Ovary (tissue), 9 donors: ENCODE measurements around the gene ZNF763. TPM values are rescaled to one million over a fixed set of nuclear protein-coding genes. Genes with fewer than 3 reads are reported as not detected.

ENCODE experiments used
- DNase-seq, 5 donors: peaks; one replicate each; pipeline ENCODE4 v3.0.0-alpha.2; 2019 to 2020
- H3K27ac ChIP-seq, 2 donors: fragments of 200-600 bp; one replicate each; pipeline versions ENCODE4 v1.5.1 to v1.8.0; 2019 to 2022
- H3K27me3 ChIP-seq: fragments of 200-600 bp; one replicate; pipeline ENCODE4 v1.8.0; 2022
- H3K36me3 ChIP-seq: fragments of 200-600 bp; sonication (generic); one replicate; pipeline ENCODE4 v1.5.1; 2019
- H3K4me1 ChIP-seq: one replicate; pipeline ENCODE4 v1.8.1; 2013; ENCODE audit warnings: mild to moderate bottlenecking, moderate library complexity; ENCODE audit not compliant: insufficient read depth
- H3K4me3 ChIP-seq: fragments of 200-600 bp; sonication (generic); one replicate; pipeline ENCODE4 v1.5.1; 2017
- H3K9me3 ChIP-seq, 2 donors: fragments of 200-600 bp in 1 of 2; sonication (generic) in 1 of 2; one replicate each; pipeline versions ENCODE4 v1.5.1 to v1.8.1; 2013 to 2019; ENCODE audit warnings: mild to moderate bottlenecking in 1 of 2, moderate library complexity in 1 of 2
- EP300 ChIP-seq: sonication (generic); formaldehyde crosslinking; IDR thresholded peaks from one replicate; pipeline ENCODE4 v1.6.1; 2017; ENCODE audit warnings: antibody characterized with exemption
- POLR2A ChIP-seq: fragments of 450-650 bp; IDR thresholded peaks from one replicate; pipeline ENCODE4 v1.6.1; 2017; ENCODE audit warnings: antibody characterized with exemption, mild to moderate bottlenecking, moderate library complexity
- WGBS, 3 donors: extraction: QIAGEN DNeasy Blood & Tissue Kit in 1 of 3; methylation state at CpG; one replicate each; pipeline versions ENCODE4 v1.1.5 to v1.1.7; 2013 to 2017; 5-methylcytosine and 5-hydroxymethylcytosine counted together
- intact Hi-C, 4 donors: fragments of 100-400 bp; cut with DNase I; formaldehyde crosslinking; loops; one replicate each; pipeline versions ENCODE4 v1.11.0 to v1.15.1; 2022 to 2023
- polyA plus RNA-seq, 2 donors: library from polyadenylated mRNA; stranded (reverse); fragments of 200-250 nt in 1 of 2; fragments of 350-450 nt in 1 of 2; fragmentation: Illumina TruSeq in 1 of 2; extraction: RNeasy Lipid Tissue Mini Kit (QIAGEN cat#74804) in 1 of 2; gene quantifications; one replicate each; pipeline ENCODE4 v1.2.3, GENCODE V29; 2013 to 2014
- total RNA-seq, 7 donors: library from RNA; depleted of rRNA in 2 of 7; stranded (reverse); fragments of >200 nt in 2 of 7; fragmentation: NEBNext Ultra II Directional in 3 of 7; extraction: Animal tissue kit (Norgen Biotek cat#: 25700) in 3 of 7; gene quantifications; one replicate each; pipeline versions ENCODE4 v1.1.0 to v1.2.4, GENCODE V29; 2016 to 2023
- TF ChIP-seq, protein P1 (sequence below), 3 donors: fragments of 450-650 bp in 2 of 3; fragments of 200-600 bp in 1 of 3; IDR thresholded peaks; one replicate each; pipeline versions ENCODE4 v1.5.1 to v1.8.0; 2016 to 2022; ENCODE audit warnings: antibody characterized with exemption in 3 of 3, mild to moderate bottlenecking in 1 of 3
- donor health status: DM: no; HTN: no; CAD: no; lungs with moderate emphysema.
- donor health status: DM: no; HTN: no; CAD: no.
- donor health status: Bipolar disorder and iron deficiency.
- donor health status: DM: yes; HTN: yes; CAD: no.
- donor health status: DM: no; HTN: no; CAD: no.
- donor health status: DM: yes; HTN: yes; CAD: no.

The ZNF763 gene
- total and polyA plus RNA-seq, 9 donors: 4.1 to 18.8 (median 7.7) TPM

DNA sequence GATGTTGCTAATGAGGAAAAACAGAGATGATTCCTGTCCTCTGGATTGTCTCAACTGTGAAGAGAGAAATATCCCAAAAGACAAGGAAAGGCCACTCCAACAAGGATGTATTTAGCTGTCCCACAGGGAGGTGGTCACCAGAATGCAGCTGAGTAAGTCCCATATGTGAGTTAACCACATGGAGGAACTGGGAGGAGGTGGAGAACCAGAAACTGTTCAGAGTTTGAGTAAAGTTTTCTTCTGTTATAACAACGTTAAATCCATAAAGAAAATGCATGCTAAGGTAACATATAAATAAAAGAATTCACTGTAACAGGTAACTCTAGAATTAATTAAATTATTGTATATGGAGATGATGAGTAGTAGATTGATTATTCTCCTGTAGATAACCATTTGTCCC lies 5.3 kb downstream of the ZNF763 start:
- Histone ChIP-seq H3K4me3 (no peak overlapping the region), H3K36me3 (no peaks in the 10 kb centered on the region), H3K27ac (no peak overlapping the region), H3K4me1 (peaks cover 5% of the 10 kb centered on the region), H3K9me3 (peaks cover 0 to 6% of the 10 kb centered on the region in 2 donors), H3K27me3 (no peaks in the 10 kb centered on the region)
- no peak for TF ChIP-seq EP300
- TF ChIP-seq, protein P1, sequence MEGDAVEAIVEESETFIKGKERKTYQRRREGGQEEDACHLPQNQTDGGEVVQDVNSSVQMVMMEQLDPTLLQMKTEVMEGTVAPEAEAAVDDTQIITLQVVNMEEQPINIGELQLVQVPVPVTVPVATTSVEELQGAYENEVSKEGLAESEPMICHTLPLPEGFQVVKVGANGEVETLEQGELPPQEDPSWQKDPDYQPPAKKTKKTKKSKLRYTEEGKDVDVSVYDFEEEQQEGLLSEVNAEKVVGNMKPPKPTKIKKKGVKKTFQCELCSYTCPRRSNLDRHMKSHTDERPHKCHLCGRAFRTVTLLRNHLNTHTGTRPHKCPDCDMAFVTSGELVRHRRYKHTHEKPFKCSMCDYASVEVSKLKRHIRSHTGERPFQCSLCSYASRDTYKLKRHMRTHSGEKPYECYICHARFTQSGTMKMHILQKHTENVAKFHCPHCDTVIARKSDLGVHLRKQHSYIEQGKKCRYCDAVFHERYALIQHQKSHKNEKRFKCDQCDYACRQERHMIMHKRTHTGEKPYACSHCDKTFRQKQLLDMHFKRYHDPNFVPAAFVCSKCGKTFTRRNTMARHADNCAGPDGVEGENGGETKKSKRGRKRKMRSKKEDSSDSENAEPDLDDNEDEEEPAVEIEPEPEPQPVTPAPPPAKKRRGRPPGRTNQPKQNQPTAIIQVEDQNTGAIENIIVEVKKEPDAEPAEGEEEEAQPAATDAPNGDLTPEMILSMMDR (IDR thresholded peaks at IDR 0.05): no peak
- no peak for TF ChIP-seq POLR2A
- no peak for DNase-seq
- 78 to 86% (median 85%) methylated on average over 1 of the region's 1 CpG for WGBS, 3 donors
- intact Hi-C loops: no loop called here

DNA sequence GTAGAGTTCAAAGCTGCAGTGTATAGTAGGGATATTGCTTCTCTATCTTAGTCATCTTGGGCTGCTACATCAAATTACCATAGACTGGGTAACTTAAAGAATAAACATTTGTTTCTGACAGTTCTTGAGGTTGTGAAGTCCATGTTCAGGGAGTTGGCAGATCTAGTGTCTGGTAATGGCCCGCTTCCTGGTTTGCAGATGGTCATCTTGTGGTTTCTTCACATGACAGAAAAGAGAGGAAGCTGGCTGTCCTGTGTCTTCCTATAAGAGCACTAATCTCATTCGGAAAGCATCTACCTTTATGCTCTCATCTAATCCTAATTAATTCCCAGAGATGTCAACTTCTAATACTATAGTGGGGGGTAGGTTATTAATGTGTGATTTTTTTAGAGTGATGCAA lies 6.2 kb downstream of the ZNF763 start:
- peaks cover 3% of the 10 kb centered on the region for H3K4me1 ChIP-seq
- intact Hi-C loops: no loop called here
- no peak overlapping the region for H3K4me3 ChIP-seq
- WGBS, 3 donors: 94 to 99% (median 96%) methylated on average over 2 of the region's 2 CpGs
- H3K27me3 ChIP-seq: no peaks in the 10 kb centered on the region
- TF ChIP-seq EP300 (no peak), POLR2A (no peak)
- TF ChIP-seq, protein P1 (IDR thresholded peaks at IDR 0.05): no peak
- H3K27ac ChIP-seq: no peak overlapping the region
- no peaks in the 10 kb centered on the region for H3K36me3 ChIP-seq
- peaks cover 0 to 6% of the 10 kb centered on the region in 2 donors for H3K9me3 ChIP-seq
- no peak for DNase-seq

DNA sequence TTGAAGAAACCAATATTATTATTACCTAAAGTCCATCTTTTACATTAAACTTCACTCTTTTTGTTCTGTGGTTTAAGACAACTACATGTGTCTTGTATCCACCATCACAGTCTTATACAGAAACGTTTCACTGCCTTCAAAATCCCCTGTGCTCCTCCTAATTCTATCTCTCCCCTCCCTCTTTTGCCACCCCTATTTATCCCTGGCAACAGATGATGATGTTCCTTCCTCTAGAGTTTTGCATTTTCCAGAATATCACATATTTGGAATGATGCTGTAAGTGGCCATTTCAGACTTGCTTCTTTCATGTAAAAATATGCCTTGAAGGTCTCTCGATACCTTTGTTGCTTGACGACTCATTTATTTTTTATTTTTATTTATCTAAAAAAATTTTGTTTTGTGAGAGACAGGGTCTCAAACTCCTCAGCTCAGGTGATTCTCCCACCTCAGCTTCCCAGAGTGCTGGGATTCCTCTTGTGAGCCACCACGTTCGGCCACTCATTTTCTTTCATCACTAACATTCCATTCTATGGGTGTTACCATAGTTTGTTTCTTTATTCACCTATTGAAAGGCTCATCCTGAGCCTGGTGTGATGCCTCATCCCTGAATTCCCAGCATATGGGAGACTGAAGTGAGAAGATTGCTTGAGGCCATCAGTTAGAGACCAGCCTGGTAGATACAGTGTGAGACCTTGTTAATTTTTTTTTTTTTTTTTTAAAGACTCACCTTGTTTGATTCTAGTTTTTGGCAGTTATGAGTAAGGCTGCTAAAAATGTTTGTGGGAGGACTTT lies 8.4 kb downstream of the ZNF763 start:
- H3K9me3 ChIP-seq: peaks cover 0 to 16% of the 10 kb centered on the region in 2 donors
- no peak for DNase-seq
- H3K4me1 ChIP-seq: no peaks in the 10 kb centered on the region
- no peak for TF ChIP-seq POLR2A
- TF ChIP-seq EP300: no peak
- TF ChIP-seq, protein P1 (IDR thresholded peaks at IDR 0.05): no peak
- WGBS, 3 donors: 84 to 88% (median 87%) methylated on average over 5 of the region's 5 CpGs
- H3K27me3 ChIP-seq: no peaks in the 10 kb centered on the region
- intact Hi-C loops: no loop called here
- H3K4me3 ChIP-seq: no peak overlapping the region
- no peak overlapping the region for H3K27ac ChIP-seq
- H3K36me3 ChIP-seq: no peaks in the 10 kb centered on the region

DNA sequence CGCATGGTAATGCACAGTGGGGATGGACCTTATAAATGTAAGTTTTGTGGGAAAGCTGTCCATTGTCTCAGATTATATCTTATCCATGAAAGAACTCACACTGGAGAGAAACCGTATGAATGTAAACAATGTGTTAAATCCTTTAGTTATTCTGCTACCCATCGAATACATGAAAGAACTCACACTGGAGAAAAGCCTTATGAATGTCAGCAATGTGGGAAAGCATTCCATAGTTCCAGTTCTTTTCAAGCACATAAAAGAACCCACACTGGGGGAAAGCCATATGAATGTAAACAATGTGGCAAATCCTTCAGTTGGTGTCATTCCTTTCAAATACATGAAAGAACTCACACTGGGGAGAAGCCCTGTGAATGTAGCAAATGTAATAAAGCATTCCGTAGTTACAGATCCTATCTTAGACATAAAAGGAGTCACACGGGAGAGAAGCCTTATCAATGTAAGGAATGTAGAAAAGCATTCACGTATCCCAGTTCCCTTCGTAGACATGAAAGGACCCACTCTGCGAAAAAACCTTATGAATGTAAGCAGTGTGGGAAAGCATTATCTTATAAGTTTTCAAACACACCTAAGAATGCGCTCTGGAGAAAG lies 13.8 kb downstream of the ZNF763 start:
- Histone ChIP-seq H3K36me3 (peaks cover 5% of the 10 kb centered on the region), H3K27me3 (no peaks in the 10 kb centered on the region), H3K9me3 (peaks cover 0 to 36% of the 10 kb centered on the region in 2 donors), H3K27ac (no peak overlapping the region), H3K4me3 (no peak overlapping the region), H3K4me1 (no peaks in the 10 kb centered on the region)
- TF ChIP-seq EP300: no peak
- TF ChIP-seq, protein P1 (IDR thresholded peaks at IDR 0.05): no peak
- 94 to 95% (median 94%) methylated on average over 9 of the region's 9 CpGs for WGBS, 3 donors
- DNase-seq: no peak
- intact Hi-C loops: no loop called here
